Tibial nerve (tissue), 4 donors: Measurements from ENCODE around the gene SETD2. TPM values are rescaled to one million over a fixed set of nuclear protein-coding genes. Genes with fewer than 3 reads are reported as not detected.
"Not testable (repeated sequence)": the region's sequence is repeated elsewhere in the genome, so short reads cannot be mapped to it uniquely, and the experiment has no call there.

Source experiments
- DNase-seq, 2 donors: peaks; one replicate each; pipeline ENCODE4 v3.0.0-alpha.2; 2019; ENCODE audit warnings: low spot score in 2 of 2
- H3K27ac ChIP-seq, 4 donors: fragments of 200-600 bp; sonication (generic) in 3 of 4; one replicate each; pipeline ENCODE4 v1.5.1; 2017 to 2019; ENCODE audit warnings: mild to moderate bottlenecking in 1 of 4
- H3K27me3 ChIP-seq, 2 donors: fragments of 200-600 bp; sonication (generic) in 1 of 2; one replicate each; pipeline versions ENCODE4 v1.5.1 to v1.6.0; 2017 to 2019
- H3K36me3 ChIP-seq, 3 donors: fragments of 200-600 bp; sonication (generic); one replicate each; pipeline ENCODE4 v1.5.1; 2018 to 2019
- H3K4me1 ChIP-seq, 4 donors: fragments of 200-600 bp; sonication (generic) in 3 of 4; one replicate each; pipeline ENCODE4 v1.5.1; 2017 to 2019
- H3K4me3 ChIP-seq, 4 donors: fragments of 200-600 bp; sonication (generic) in 3 of 4; one replicate each; pipeline ENCODE4 v1.5.1; 2017 to 2019; ENCODE audit warnings: mild to moderate bottlenecking in 1 of 4, moderate library complexity in 1 of 4
- H3K9me3 ChIP-seq, 4 donors: fragments of 200-600 bp; sonication (generic) in 3 of 4; one replicate each; pipeline ENCODE4 v1.5.1; 2017 to 2019
- EP300 ChIP-seq, 2 donors: sonication (generic); formaldehyde crosslinking; IDR thresholded peaks; one replicate each; pipeline ENCODE4 v1.6.1; 2017; ENCODE audit warnings: antibody characterized with exemption in 2 of 2, mild to moderate bottlenecking in 1 of 2
- POLR2A ChIP-seq, 2 donors: fragments of 450-650 bp; IDR thresholded peaks; one replicate each; pipeline ENCODE4 v1.6.1; 2017; ENCODE audit warnings: antibody characterized with exemption in 2 of 2, mild to moderate bottlenecking in 2 of 2, moderate library complexity in 2 of 2
- WGBS, 2 donors: methylation state at CpG; one replicate each; pipeline ENCODE4 v1.1.5; 2018; 5-methylcytosine and 5-hydroxymethylcytosine counted together
- total RNA-seq, 4 donors: library from RNA; depleted of rRNA; stranded (reverse); fragments of >200 nt; gene quantifications; one replicate each; pipeline ENCODE4 v1.1.0, GENCODE V29; 2016
- TF ChIP-seq, protein P1 (sequence below), 5 experiments: fragments of 200-600 bp in 3 of 5; fragments of 450-650 bp in 2 of 5; sonication (generic) in 3 of 5; IDR thresholded peaks; one replicate each; pipeline ENCODE4 v1.5.1; 2016 to 2019; ENCODE audit warnings: antibody characterized with exemption in 5 of 5, mild to moderate bottlenecking in 3 of 5, moderate library complexity in 2 of 5

SETD2 gene
- total RNA-seq, 4 donors from 2014 or later = 55.5 to 69.6 (median 64.7) TPM

DNA sequence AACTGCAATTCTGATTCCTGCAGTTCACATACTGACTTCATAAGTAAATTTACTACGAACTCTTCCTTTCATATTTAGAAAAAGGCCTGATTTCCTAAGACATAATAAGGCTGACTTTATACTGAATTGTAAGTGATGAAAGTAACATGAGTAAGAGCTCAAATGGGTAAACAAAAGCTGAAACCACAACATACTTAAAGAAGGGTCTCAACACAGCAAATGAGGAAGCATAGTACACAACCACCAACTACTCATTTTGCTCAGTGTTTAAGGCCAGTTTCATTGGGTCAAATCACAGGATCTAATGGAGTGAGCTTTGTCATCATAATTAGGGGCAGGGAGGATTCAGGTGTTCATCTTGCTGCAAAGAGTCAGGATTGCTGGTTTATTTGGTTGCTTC is 81.4 kb downstream of the SETD2 start:
- no peak for DNase-seq
- 86 to 91% methylated on average over 1 of the region's 1 CpG for WGBS, 2 donors
- Histone ChIP-seq H3K27ac (no peak overlapping the region), H3K9me3 (no peaks in the 10 kb centered on the region), H3K36me3 (peaks cover 0 to 79% (median 0%) of the 10 kb centered on the region in 3 donors), H3K27me3 (no peaks in the 10 kb centered on the region), H3K4me3 (no peak overlapping the region), H3K4me1 (peaks cover 0 to 4% (median 0%) of the 10 kb centered on the region in 4 donors)
- TF ChIP-seq, protein P1, sequence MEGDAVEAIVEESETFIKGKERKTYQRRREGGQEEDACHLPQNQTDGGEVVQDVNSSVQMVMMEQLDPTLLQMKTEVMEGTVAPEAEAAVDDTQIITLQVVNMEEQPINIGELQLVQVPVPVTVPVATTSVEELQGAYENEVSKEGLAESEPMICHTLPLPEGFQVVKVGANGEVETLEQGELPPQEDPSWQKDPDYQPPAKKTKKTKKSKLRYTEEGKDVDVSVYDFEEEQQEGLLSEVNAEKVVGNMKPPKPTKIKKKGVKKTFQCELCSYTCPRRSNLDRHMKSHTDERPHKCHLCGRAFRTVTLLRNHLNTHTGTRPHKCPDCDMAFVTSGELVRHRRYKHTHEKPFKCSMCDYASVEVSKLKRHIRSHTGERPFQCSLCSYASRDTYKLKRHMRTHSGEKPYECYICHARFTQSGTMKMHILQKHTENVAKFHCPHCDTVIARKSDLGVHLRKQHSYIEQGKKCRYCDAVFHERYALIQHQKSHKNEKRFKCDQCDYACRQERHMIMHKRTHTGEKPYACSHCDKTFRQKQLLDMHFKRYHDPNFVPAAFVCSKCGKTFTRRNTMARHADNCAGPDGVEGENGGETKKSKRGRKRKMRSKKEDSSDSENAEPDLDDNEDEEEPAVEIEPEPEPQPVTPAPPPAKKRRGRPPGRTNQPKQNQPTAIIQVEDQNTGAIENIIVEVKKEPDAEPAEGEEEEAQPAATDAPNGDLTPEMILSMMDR (IDR thresholded peaks at IDR 0.05) = no peak
- TF ChIP-seq POLR2A (IDR thresholded peaks at IDR 0.05) (no peak), EP300 (IDR thresholded peaks at IDR 0.05) (no peak)

DNA sequence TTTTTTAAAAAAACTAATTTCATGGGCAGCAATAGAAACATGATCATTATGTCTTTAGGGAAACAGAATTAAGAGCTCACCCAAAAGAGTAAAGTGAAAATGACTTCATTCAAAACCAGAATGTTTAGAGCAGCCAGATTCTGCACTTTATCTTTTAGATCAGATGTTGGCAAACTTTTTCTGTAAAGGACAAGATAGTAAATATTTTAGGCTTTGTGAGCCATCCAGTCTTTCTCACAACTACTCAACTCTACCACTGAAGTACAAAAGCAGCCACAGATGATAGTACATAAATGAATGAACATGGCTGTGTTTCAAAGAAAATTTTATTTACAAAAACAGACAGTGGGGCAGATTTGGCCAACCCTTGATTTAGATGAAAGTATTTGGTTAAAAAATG is 84.5 kb downstream of the SETD2 start:
- TF ChIP-seq EP300 (IDR thresholded peaks at IDR 0.05) = no peak
- TF ChIP-seq, protein P1 (IDR thresholded peaks at IDR 0.05) = no peak
- TF ChIP-seq POLR2A (IDR thresholded peaks at IDR 0.05) = no peak
- H3K4me1 ChIP-seq = peaks cover 0 to 19% (median 0%) of the 10 kb centered on the region in 4 donors
- peaks cover 0 to 65% (median 0%) of the 10 kb centered on the region in 3 donors for H3K36me3 ChIP-seq
- no peak overlapping the region for H3K27ac ChIP-seq
- no peak overlapping the region for H3K4me3 ChIP-seq
- no peak for DNase-seq
- no peaks in the 10 kb centered on the region for H3K27me3 ChIP-seq
- no peaks in the 10 kb centered on the region for H3K9me3 ChIP-seq

DNA sequence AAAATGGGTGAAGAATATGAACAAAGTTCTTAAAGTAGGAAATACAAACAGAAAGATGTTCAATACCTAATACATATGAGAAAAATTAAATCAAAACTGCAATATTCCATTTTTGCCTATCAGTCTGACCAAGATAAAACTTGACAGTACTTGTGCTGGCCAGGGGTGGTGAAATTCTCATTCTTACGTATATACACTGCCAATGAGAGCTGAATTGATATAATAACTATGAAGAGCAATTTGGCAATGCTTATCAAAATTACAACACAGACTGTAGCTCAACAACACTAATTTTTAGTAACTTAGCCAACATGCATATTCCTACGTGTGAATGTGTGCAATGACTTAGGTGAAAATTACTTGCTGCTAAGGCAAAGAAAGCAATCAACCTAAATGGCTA is 90.2 kb downstream of the SETD2 start:
- Histone ChIP-seq H3K4me1 (peaks cover 0 to 15% (median 0%) of the 10 kb centered on the region in 4 donors), H3K9me3 (no peaks in the 10 kb centered on the region), H3K4me3 (no peak overlapping the region), H3K36me3 (peaks cover 0 to 46% (median 0%) of the 10 kb centered on the region in 3 donors), H3K27me3 (no peaks in the 10 kb centered on the region), H3K27ac (no peak overlapping the region)
- DNase-seq = no peak
- TF ChIP-seq POLR2A (IDR thresholded peaks at IDR 0.05) (no peak), EP300 (IDR thresholded peaks at IDR 0.05) (no peak)
- TF ChIP-seq, protein P1 (IDR thresholded peaks at IDR 0.05) = no peak
- 77 to 85% methylated on average over 2 of the region's 2 CpGs for WGBS, 2 donors

DNA sequence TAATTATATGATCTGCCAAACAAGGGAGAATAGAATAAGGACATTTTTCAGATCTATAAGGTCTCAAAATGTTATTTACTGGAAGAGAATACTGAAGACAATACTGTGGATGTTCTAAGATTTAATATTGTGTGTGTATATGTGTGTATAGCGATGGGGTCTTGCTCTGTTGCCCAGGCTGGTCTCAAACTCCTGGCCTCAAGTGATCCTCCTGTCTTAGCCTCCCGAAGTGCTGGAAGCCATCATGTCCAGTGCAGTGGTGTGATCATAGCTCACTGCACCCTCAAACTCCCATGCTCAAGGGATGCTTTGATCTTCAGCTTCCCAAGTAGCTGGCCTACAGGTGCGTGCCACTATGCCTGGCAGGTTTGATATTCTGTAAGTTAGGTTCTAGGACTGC is 93.1 kb downstream of the SETD2 start:
- H3K27ac ChIP-seq = no peak overlapping the region
- no peak overlapping the region for H3K4me3 ChIP-seq
- no peaks in the 10 kb centered on the region for H3K9me3 ChIP-seq
- H3K27me3 ChIP-seq = no peaks in the 10 kb centered on the region
- 93 to 94% methylated on average over 3 of the region's 3 CpGs for WGBS, 2 donors
- peaks cover 0 to 36% (median 0%) of the 10 kb centered on the region in 3 donors for H3K36me3 ChIP-seq
- no peak for DNase-seq
- TF ChIP-seq, protein P1 (IDR thresholded peaks at IDR 0.05) = no peak
- TF ChIP-seq POLR2A (IDR thresholded peaks at IDR 0.05) = no peak
- no peak for TF ChIP-seq EP300 (IDR thresholded peaks at IDR 0.05)
- H3K4me1 ChIP-seq = peaks cover 0 to 2% (median 0%) of the 10 kb centered on the region in 4 donors

DNA sequence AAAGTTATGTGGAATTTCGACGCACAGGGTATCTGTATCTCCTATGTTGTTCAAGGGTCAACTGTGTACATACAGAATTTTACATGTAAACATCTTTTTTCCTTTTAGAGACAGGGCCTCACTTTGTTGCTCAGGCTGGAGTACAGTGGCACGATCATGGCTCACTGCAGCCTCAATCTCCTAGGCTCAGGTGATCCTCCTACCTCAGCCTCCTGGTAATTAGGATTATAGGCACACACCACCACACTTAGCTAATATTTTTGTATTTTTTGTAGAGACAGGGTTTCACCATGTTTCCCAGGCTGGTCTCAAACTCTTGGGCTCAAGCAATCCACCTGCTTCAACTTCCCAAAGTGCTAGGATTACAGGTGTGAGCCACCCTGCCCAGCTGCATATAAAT is 97.7 kb downstream of the SETD2 start:
- H3K27me3 ChIP-seq, H3K9me3 ChIP-seq, H3K4me3 ChIP-seq, H3K27ac ChIP-seq, H3K4me1 ChIP-seq, DNase-seq: not testable (repeated sequence)
- peaks cover 0 to 44% (median 0%) of the 10 kb centered on the region in 3 donors for H3K36me3 ChIP-seq
- WGBS, 2 donors = 95 to 97% methylated on average over 3 of the region's 3 CpGs

DNA sequence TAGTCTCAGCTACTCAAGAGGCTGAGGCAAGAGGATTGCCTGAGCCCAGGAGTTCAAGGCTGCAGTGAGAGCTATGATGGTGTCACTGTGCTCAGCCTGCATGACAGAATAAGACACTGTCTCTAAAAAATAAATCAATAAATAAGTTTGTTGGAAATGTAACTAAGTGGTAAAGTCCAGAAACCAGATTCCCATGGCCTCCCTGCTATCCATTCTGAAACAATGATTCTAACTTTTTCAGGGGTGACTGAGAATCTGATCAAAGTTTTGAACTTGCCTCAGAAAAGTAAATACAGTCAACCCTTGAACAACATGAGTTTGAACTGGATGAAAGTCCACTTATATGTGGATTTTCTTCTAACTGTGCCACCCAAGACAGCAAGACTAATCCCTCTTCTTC is 98.2 kb downstream of the SETD2 start:
- peaks cover 0 to 45% (median 0%) of the 10 kb centered on the region in 3 donors for H3K36me3 ChIP-seq

More for the DNA sequence above, 98.2 kb downstream of the SETD2 start:
- no peaks in the 10 kb centered on the region for H3K27me3 ChIP-seq
- H3K4me1 ChIP-seq = no peaks in the 10 kb centered on the region
- TF ChIP-seq POLR2A (IDR thresholded peaks at IDR 0.05) (no peak), EP300 (IDR thresholded peaks at IDR 0.05) (no peak)
- TF ChIP-seq, protein P1 (IDR thresholded peaks at IDR 0.05) = no peak
- H3K9me3 ChIP-seq = no peaks in the 10 kb centered on the region
- H3K4me3 ChIP-seq = no peak overlapping the region
- DNase-seq = no peak
- H3K27ac ChIP-seq = no peak overlapping the region
